Neural cell (in vitro differentiated cells): ENCODE data around the gene ZSCAN21. TPM values are rescaled to one million over a fixed set of nuclear protein-coding genes. Genes with fewer than 3 reads are reported as not detected.

Experiments
- H2AFZ ChIP-seq: fragments of 200-600, 300-800 bp; sonication (generic), shearing (Covaris generic); 2 replicates; pipeline ENCODE4 v1.6.0; 2014; ENCODE audit warnings: low read depth, mild to moderate bottlenecking, antibody characterized with exemption, low read length, moderate library complexity
- H3F3A ChIP-seq: fragments of 200-600 bp; shearing (Covaris generic); 2 replicates; pipeline ENCODE4 v1.6.1; 2016; ENCODE audit warnings: mild to moderate bottlenecking, moderate library complexity, mixed read lengths, antibody characterized with exemption, low read length; ENCODE audit not compliant: insufficient read depth, poor library complexity, severe bottlenecking
- H3K27ac ChIP-seq: fragments of 200-600, 300-800 bp; sonication (generic), shearing (Covaris generic); 2 replicates; pipeline ENCODE4 v1.5.1; 2014; ENCODE audit warnings: mild to moderate bottlenecking, low read length, moderate library complexity
- H3K27me3 ChIP-seq: fragments of 300-800, 200-600 bp; sonication (generic), shearing (Covaris generic); 2 replicates; pipeline ENCODE4 v1.6.0; 2014; ENCODE audit warnings: mild to moderate bottlenecking, low read depth, low read length, moderate library complexity; ENCODE audit not compliant: insufficient read depth
- H3K36me3 ChIP-seq: fragments of 300-800, 200-600 bp; sonication (generic), shearing (Covaris generic); 2 replicates; pipeline ENCODE4 v1.5.1; 2014; ENCODE audit warnings: mild to moderate bottlenecking, antibody characterized with exemption, low read length, moderate library complexity; ENCODE audit not compliant: insufficient read depth
- H3K4me2 ChIP-seq: fragments of 300-800, 200-600 bp; sonication (generic), shearing (Covaris generic); 2 replicates; pipeline ENCODE4 v1.6.0; 2014; ENCODE audit warnings: mild to moderate bottlenecking, low read length
- H3K4me3 ChIP-seq: fragments of 300-800, 200-600 bp; sonication (generic), shearing (Covaris generic); 2 replicates; pipeline ENCODE4 v1.5.1; 2014; ENCODE audit warnings: mild to moderate bottlenecking, low read length, moderate library complexity
- H3K79me2 ChIP-seq: fragments of 200-600 bp; shearing (Covaris generic); replicated peaks from 2 replicates; pipeline ENCODE4 v1.6.0; 2014; ENCODE audit warnings: mild to moderate bottlenecking, low read length, moderate library complexity; ENCODE audit not compliant: insufficient read depth
- H3K9ac ChIP-seq: fragments of 300-800, 200-600 bp; sonication (generic), shearing (Covaris generic); 2 replicates; pipeline ENCODE4 v1.6.1; 2016; ENCODE audit warnings: mild to moderate bottlenecking, low read length, mixed read lengths
- H3K9me2 ChIP-seq: fragments of 200-600 bp; shearing (Covaris generic); 2 replicates; pipeline ENCODE4 v1.6.1; 2016; ENCODE audit warnings: mild to moderate bottlenecking, low read length, mixed read lengths; ENCODE audit not compliant: insufficient read depth
- H3K9me3 ChIP-seq: fragments of 200-600, 300-800 bp; sonication (generic), shearing (Covaris generic); 2 replicates; pipeline ENCODE4 v1.6.1; 2016; ENCODE audit warnings: mild to moderate bottlenecking, mixed run types, low read length, moderate library complexity, mixed read lengths
- H4K20me1 ChIP-seq: fragments of 200-600 bp; shearing (Covaris generic); 2 replicates; pipeline ENCODE4 v1.6.1; 2016; ENCODE audit warnings: mild to moderate bottlenecking, mixed run types; ENCODE audit not compliant: insufficient read depth
- CTCF ChIP-seq: fragments of 450-650 bp; IDR thresholded peaks from 2 replicates; pipeline ENCODE4 v1.5.1; 2014; ENCODE audit warnings: antibody characterized with exemption, mild to moderate bottlenecking, moderate library complexity; ENCODE audit not compliant: poor library complexity, severe bottlenecking
- EP300 ChIP-seq: fragments of 450-650 bp; conservative IDR thresholded peaks from 2 replicates; pipeline ENCODE4 v1.6.1; 2014; ENCODE audit warnings: antibody characterized with exemption, mild to moderate bottlenecking, moderate library complexity; ENCODE audit not compliant: poor library complexity, severe bottlenecking
- EZH2 ChIP-seq: fragments of 200-600, 300-800 bp; shearing (Covaris generic), sonication (generic); IDR thresholded peaks from 2 replicates; pipeline ENCODE4 v1.6.1; 2014; ENCODE audit warnings: antibody characterized with exemption, low read length, borderline replicate concordance, mild to moderate bottlenecking; ENCODE audit not compliant: insufficient read depth, poor library complexity, severe bottlenecking
- MXI1 ChIP-seq: fragments of 450-650 bp; conservative IDR thresholded peaks from 2 replicates; pipeline ENCODE4 v1.6.1; 2014; ENCODE audit warnings: antibody characterized with exemption, mild to moderate bottlenecking; ENCODE audit not compliant: poor library complexity, severe bottlenecking
- POLR2AphosphoS5 ChIP-seq: IDR thresholded peaks from 2 replicates; pipeline ENCODE4 v1.6.1; 2012
- RAD21 ChIP-seq: fragments of 450-650 bp; conservative IDR thresholded peaks from 2 replicates; pipeline ENCODE4 v1.6.1; 2014; ENCODE audit warnings: antibody characterized with exemption, mild to moderate bottlenecking, moderate library complexity
- REST ChIP-seq: IDR thresholded peaks from 2 replicates; pipeline ENCODE4 v1.6.1; 2012; ENCODE audit warnings: borderline replicate concordance
- SMC3 ChIP-seq: fragments of 450-650 bp; conservative IDR thresholded peaks from 2 replicates; pipeline ENCODE4 v1.6.1; 2014; ENCODE audit warnings: antibody characterized with exemption, mild to moderate bottlenecking, moderate library complexity; ENCODE audit not compliant: poor library complexity
- TAF1 ChIP-seq: IDR thresholded peaks from 2 replicates; pipeline ENCODE4 v1.6.1; 2012; ENCODE audit warnings: low read depth
- polyA plus RNA-seq: library from polyadenylated mRNA; depleted of rRNA; stranded (reverse); fragments of >200 nt; gene quantifications from 2 replicates; pipeline ENCODE4 v1.2.3, GENCODE V29; 2014

ZSCAN21 gene
- polyA plus RNA-seq, 1 donor from 2014 or later, result 27.6 TPM

- TF ChIP-seq RAD21 (no peak), CTCF (no peak), POLR2AphosphoS5 (no peak), MXI1 (no peak), EP300 (no peak), EZH2 (no peak), REST (no peak)
- Histone ChIP-seq H3K27ac (no peak overlapping the region), H2AFZ (no peak overlapping the region), H3K9me3 (no peaks in the 10 kb centered on the region), H3K79me2 (no peaks in the 10 kb centered on the region), H3K4me3 (no peak overlapping the region), H3K9ac (no peak overlapping the region), H3K27me3 (no peaks in the 10 kb centered on the region), H3F3A (no peaks in the 10 kb centered on the region), H4K20me1 (no peaks in the 10 kb centered on the region), H3K9me2 (no peaks in the 10 kb centered on the region), H3K4me2 (no peak overlapping the region), H3K36me3 (no peaks in the 10 kb centered on the region)
Observed at GRCh38 chr7:100111156-100111555, 61.6 kb downstream of the ZSCAN21 start.

- Histone ChIP-seq H2AFZ (no peak overlapping the region), H4K20me1 (no peaks in the 10 kb centered on the region), H3K27me3 (no peaks in the 10 kb centered on the region), H3K36me3 (no peaks in the 10 kb centered on the region), H3K4me2 (no peak overlapping the region), H3K27ac (no peak overlapping the region), H3K9ac (no peak overlapping the region), H3K79me2 (no peaks in the 10 kb centered on the region), H3F3A (no peaks in the 10 kb centered on the region), H3K4me3 (no peak overlapping the region), H3K9me3 (no peaks in the 10 kb centered on the region), H3K9me2 (no peaks in the 10 kb centered on the region)
- TF ChIP-seq SMC3 (no peak), TAF1 (no peak), MXI1 (no peak), RAD21 (no peak), REST (no peak), EP300 (no peak), POLR2AphosphoS5 (no peak), EZH2 (no peak), CTCF (no peak)
Observed at GRCh38 chr7:100111914-100112313, 62.3 kb downstream of the ZSCAN21 start.
